HG02973 (cell line): ENCODE results near the gene ZNF212.
A peak's percentile ranks its signal among the peaks of the same experiment; 100 is the strongest.

Source experiments
- ATAC-seq: cut with Tn5 transposase; IDR thresholded peaks from one replicate; pipeline ENCODE4 v1.9.1; 2021; ENCODE audit warnings: moderate library complexity; ENCODE audit not compliant: unreplicated experiment

ZNF212 gene

DNA sequence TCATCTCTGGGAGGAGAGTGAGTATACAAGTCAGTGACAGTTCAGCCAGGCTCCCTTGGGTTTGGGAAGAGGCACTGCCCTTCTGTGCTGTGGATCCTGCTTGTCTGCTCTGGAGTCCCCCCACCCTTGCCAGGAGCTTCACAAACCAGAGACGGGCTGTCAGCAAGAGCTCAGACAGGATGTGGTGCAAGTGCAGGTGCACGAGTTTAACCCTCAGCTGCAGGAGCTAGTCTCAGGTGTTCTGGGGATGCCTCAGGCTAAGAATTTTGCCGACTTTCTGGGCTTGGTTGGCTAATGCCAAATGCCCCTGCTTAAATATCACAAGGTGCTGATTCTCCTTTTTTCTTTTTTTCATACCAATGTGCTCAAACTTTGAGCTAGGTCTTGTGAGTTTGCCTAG, 44.9 kb downstream of the ZNF212 start:
- ATAC-seq: peak; percentile 39

GRCh38 chr7:149284850-149285585, 45.6 kb downstream of the ZNF212 start:
- peak; percentile 96 for ATAC-seq

GRCh38 chr7:149285603-149286002, 46.2 kb downstream of the ZNF212 start:
- no peak for ATAC-seq

GRCh38 chr7:149286811-149287400, 47.5 kb downstream of the ZNF212 start:
- no peak for ATAC-seq

GRCh38 chr7:149287622-149288021, 48.2 kb downstream of the ZNF212 start:
- ATAC-seq: no peak

DNA sequence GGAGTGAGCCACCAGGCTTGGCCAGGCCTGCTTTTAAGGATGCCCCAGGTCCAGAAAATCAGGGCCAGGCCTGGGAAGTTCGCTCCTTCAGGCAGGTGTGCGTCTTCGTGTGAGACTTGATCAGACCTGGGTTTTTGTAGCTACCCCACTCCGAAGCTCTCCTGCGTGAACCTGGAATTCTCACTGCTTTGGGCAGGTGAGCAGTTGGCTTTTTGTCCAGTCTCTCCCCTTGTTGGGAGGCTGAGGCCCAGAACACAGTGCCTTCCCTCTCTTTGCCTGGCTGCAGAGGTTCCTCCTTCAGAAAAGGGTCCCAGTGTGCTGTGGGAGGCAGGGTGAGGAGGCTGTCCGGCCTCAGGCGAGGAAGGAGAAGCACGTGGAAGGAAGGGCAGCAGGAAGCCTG, 49.8 kb downstream of the ZNF212 start:
- no peak for ATAC-seq

GRCh38 chr7:149289856-149290255, 50.4 kb downstream of the ZNF212 start:
- ATAC-seq: no peak

DNA sequence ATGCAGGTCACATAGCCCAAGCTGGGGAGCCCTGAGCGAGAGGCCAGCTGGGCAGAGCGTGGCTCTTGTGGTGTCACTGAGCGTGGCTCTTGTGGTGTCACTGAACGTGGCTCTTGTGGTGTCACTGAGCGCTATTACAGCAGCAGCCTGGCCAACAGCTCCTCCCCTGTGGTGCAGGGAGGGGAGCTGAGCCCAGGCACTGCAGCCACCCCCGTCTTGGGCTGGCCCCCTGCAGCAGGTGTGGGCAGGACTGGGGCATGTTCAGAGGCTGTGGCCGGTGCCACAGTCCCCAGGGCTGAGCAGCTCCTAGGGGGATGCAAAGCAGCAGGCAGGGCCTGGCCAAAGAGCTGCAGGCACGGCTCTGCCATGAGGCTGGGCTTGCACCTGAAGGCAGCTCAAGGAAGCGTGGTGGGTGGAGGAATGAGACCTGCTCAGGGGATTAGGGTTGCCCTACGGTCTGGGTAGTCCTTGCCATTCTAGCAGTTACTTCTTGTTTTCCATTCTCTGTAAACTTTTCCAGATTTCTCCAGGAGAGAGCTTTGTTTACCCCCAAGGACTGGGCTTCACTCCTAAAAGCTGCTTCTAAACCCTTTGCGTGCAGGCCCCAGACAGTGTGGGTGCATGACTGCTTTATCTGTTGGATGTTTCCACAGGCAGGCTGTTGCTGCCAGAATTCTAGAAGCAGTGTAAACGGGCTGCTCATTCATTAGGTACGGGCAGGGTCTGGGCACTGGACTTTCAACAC, 51.8 kb downstream of the ZNF212 start:
- ATAC-seq: no peak

GRCh38 chr7:149291781-149292461, 52.5 kb downstream of the ZNF212 start:
- ATAC-seq: no peak

- no peak for ATAC-seq
Measured at GRCh38 chr7:149292462-149292823, 53.0 kb downstream of the ZNF212 start.

DNA sequence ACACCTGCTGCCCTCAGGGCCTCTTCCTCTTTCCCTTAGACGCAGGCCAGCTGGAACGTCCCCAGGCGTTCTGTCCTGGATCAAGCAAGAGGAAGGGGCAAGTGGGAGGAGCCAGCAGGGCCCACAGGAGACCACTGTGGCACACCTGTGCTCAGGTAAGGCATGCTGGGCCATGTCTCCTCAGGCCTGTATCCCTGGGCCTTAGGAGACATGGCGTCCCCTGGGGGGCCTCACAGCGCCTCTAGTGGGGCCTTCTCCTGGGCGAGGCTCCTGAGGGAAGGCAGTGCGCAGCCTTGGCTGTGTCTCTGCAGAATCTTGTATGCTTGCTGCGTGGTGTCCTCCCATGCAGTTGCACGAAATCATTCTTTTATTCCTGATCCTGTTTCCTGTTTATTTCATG, 53.9 kb downstream of the ZNF212 start:
- ATAC-seq: no peak

- ATAC-seq: no peak
Measured at GRCh38 chr7:149293946-149294633, 54.6 kb downstream of the ZNF212 start.

DNA sequence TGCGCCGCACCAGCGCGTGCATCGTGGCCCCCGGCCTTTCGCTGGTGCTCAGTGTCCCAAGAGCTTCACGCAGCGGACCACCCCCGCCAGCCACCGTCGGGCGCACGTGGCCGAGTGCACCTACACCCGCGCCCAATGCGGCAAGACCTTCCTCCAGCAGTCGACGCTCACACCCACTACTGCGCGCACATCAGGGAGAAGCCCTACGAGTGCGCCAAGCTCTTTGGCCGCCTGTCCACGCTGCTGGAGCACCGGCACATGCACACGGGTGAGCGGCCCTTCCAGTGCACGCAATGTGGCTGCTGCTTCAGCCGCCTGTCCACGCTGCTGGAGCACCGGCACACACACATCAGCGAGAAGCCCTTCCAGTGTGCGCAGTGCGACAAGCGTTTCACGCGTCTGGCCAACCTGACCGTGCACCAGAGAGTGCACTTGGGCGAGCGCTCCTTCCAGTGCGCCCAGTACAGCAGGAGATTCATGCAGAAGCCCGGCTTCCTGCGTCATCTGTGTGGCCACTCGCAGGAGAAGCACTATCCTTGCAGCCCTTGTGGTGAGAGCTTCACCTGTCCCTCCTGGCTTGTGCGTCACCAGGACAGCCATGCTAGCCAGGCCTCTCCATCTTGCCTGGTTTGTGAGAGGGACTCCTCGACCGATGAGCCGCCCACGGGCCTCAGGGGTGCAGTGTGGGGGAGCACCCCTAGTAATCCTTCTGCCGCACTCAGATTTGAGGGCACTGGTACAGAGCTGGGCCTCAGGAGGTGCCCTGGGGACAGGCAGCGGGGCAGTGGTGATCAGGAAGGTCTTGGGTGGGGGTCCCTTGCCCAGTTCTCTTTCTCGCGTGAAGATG, 55.4 kb downstream of the ZNF212 start:
- no peak for ATAC-seq

- no peak for ATAC-seq
Measured at GRCh38 chr7:149295481-149295850, 56.0 kb downstream of the ZNF212 start.

DNA sequence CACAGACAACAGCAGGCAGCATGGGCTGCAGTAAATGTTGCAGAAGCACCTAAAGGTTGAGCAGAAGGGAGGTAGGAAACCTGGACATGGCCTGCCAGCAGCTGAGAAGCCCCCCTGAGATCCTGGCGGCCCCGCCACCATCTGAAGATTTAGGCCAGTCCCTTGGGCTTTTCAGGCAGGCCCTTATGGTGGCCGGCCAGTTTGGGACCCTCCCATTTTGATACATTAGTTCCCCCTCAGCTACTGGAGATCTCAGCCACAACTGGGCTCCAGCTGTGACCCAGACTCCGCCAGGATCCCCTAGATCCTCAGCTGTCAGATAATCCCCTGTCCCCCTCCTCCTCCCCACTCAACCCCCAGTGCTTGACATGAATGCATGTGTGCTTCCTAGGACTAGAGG, 56.9 kb downstream of the ZNF212 start:
- no peak for ATAC-seq

DNA sequence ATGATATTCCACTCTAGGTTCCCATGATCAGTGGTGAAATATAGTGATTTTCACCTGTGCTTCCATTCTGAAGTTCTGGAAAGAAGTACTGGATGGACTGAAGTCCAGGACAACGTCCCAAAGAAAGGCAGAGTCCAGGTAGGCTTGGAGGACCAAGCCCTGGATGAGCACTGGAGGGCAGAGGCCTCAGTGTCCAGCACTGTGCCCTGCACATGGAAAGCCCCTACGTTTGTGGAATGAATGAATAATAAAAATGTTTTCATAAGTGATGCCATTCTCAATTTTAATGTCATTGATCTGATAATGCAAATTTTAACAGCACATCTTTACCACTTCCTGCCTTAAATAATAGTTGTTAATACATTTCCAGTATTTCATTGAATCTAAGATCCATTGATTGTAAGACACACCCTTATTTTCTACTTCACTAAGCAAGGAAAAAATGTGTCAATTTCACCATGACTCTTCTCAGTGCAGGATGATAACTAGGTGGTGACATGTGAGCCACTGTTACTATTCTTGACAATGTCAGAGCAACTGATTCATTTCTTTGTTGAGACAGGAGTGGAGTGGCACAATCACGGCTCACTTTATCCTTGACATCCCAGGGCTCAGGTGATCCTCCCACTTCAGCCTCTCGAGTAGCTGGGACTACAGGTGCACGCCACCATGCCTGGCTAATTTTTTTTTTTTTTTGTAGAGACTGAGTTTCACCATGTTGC, 57.7 kb downstream of the ZNF212 start:
- ATAC-seq: no peak

DNA sequence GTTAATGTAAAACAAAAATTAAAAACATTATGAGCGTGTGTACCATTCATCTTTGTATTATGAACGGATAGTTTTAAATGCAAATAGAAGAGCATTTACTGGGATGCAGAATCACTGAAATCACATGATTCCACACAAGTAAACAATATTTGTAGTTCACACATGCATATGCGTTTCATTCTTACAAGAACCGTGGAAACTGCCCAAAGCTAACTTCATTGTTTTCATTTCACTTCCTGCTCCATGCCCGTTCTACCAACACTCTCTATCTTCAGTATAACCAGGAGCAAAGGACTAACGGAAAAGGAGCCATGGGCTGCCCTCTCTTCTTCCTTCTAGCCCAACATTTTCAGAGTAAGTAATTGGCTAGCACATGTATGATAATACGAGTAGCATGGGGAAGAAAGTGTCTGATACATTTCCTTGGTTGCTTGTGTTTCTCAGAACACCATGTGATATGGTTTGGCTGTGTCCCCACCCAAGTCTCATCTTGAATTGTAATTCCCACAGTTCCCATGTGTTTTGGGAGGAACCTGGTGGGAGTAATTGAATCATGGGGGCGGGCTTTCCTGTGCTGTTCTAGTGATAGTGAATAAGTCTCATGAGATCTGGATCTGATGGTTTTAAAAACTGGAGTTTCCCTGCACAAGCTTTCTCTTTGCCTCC, 61.3 kb downstream of the ZNF212 start:
- ATAC-seq: no peak

DNA sequence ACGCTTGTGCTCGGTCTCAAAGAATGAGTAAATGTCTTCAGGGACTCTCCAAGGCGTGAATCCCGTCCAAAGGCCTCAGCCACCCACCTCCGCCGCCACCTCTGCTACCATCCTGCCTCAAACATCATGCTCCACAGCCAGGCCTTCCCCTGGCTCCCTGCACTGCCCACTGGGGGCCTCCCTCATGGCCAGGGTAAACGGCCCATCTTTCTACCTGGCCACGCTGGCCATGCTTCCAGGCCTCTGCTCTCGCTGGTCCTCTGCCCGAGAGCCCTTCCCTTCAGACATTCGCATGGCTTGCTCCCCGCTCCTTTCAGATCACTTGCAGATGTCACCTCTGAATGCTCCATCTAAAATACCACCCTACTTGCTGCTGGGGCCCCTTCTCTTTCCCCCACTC, 62.8 kb downstream of the ZNF212 start:
- no peak for ATAC-seq

DNA sequence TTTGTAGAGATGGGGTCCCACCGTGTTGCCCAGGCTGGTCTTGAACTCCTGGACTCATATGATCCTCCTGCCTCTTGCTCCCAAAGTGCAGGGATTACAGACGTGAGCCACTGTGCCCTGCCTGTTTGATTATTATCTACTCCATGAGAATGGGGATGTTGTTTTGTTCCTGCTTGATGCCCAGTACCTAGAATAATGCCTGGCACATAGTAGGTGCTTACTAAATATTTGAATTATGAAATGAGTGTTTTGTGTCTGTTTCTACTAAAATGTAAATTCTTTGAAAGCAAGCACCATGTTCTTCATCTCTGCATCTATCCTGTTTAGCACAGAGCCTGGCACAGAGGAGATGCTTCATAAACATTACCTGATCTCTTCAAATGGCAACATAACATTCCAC, 63.4 kb downstream of the ZNF212 start:
- ATAC-seq: no peak
